ENCODE data around the gene DMRTB1.

The DMRTB1 gene

DNA sequence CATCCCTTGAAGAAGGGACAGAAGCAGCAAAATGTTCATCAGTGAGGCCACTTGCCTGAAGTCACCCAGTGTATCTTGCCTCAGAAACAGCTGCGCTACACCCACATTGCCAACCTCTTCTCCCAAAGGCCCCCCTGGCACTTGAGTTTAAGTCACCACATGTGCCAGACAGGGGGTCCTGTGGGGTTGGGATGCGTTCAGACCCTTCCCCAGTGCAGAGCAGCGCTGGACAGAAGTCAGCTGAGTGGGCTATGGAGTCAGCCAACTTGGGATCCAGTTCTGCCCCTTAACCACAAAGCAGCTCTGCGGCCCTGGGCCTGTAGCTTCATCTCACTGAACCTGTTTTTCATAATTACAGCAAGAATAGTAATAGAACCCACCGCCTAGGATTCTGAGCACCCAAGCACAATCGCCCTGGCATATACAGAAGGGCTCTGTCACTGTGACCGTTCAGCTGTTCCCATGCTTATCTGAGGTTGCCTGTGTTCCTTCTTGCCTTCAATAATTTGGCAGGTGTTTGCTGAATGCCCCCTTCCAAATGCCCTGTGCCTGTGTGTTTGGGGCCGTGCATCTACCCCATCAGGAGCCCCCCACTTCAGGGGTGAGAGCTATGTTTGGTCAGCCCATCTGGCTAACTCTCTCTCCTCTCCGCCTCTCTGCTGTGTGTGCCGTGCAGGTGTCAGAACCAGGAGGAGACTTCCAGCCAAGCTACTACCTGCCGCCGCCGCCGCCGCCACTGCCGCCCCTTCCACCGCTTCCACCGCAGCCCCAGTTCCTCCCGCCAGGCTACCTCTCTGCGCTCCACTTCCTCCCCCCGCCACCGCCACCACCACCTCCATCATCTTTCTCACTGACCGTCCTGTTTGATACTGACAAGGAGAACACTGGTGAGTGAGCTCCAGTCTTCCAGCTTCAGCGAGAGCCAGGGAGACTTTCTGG, 5.0 kb downstream of the DMRTB1 start:
- Histone ChIP-seq H3K4me3 (no peak overlapping the region), H4K20me1 (no peaks in the 10 kb centered on the region), H3K9ac (no peak overlapping the region), H3K9me3 (no peaks in the 10 kb centered on the region), H3K4me1 (peaks cover 11% of the 10 kb centered on the region), H3K36me3 (no peaks in the 10 kb centered on the region), H3K4me2 (no peak overlapping the region), H3K27ac (no peak overlapping the region), H3K27me3 (no peaks in the 10 kb centered on the region)
- no peak for TF ChIP-seq Cebpa-rat (IDR thresholded peaks at IDR 0.05)

DNA sequence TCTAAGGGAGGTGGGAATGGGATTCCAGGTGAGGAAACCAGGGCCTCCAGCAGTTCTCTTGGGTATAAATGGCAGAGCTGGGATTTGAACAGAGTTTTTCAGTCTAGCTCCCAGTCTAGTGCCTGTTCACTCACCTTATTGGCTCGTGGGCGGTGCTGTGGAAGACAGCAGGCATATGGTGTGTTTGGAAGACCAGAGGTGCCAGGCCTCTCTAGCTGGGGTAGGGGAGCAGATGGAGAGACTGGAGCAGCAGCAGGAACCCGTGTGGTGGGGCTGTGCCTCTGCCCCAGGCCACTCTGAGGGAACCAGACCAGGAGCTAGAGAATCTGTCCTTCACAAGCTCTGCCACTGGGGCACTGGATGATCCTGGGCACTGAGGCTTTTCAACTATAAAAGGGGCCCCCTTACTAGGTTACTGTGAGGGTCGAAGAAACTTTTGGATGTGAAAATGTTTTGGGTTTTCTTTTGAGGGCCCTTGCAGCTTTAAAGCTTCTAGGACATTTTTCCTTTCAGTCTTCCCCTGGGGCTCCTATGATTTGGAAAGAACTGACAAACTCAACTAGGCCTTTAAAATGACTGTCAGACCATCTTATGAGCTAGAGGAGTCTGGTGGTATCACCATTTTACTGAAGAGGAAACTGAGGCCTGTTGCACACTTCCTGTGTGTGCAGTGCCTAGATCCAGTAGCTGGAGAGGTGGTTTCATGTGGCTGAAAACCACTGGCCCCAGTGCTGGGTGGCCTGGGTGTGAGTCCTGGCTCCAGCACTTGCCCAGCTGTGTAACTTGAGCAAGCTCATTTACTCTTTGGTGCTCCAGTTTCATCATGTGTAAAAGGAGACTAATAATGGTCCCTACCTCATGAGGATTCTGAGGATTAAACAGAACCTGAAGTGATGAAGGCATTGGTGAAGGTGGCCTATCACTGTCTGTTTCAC, 6.1 kb downstream of the DMRTB1 start:
- H3K9me3 ChIP-seq: no peaks in the 10 kb centered on the region
- no peak overlapping the region for H3K27ac ChIP-seq
- H3K9ac ChIP-seq: no peak overlapping the region
- no peaks in the 10 kb centered on the region for H4K20me1 ChIP-seq
- H3K4me2 ChIP-seq: no peak overlapping the region
- peaks cover 11% of the 10 kb centered on the region for H3K4me1 ChIP-seq
- TF ChIP-seq Cebpa-rat (IDR thresholded peaks at IDR 0.05): no peak
- no peaks in the 10 kb centered on the region for H3K27me3 ChIP-seq
- no peak overlapping the region for H3K4me3 ChIP-seq
- no peaks in the 10 kb centered on the region for H3K36me3 ChIP-seq

GRCh38 chr1:53467391-53467790, 8.2 kb downstream of the DMRTB1 start:
- Histone ChIP-seq H3K9me3 (no peaks in the 10 kb centered on the region), H3K27me3 (no peaks in the 10 kb centered on the region), H3K4me1 (peaks cover 11% of the 10 kb centered on the region), H3K4me3 (no peak overlapping the region), H3K9ac (no peak overlapping the region), H3K4me2 (peak overlapping the region; percentile 21), H4K20me1 (no peaks in the 10 kb centered on the region), H3K36me3 (no peaks in the 10 kb centered on the region), H3K27ac (no peak overlapping the region)
- no peak for TF ChIP-seq Cebpa-rat (IDR thresholded peaks at IDR 0.05)

GRCh38 chr1:53468374-53468773, 9.2 kb downstream of the DMRTB1 start:
- no peak overlapping the region for H3K4me2 ChIP-seq
- no peaks in the 10 kb centered on the region for H3K36me3 ChIP-seq
- peaks cover 11% of the 10 kb centered on the region for H3K4me1 ChIP-seq
- no peak overlapping the region for H3K4me3 ChIP-seq
- H3K9me3 ChIP-seq: no peaks in the 10 kb centered on the region
- no peak for TF ChIP-seq Cebpa-rat (IDR thresholded peaks at IDR 0.05)
- no peaks in the 10 kb centered on the region for H4K20me1 ChIP-seq
- no peak overlapping the region for H3K9ac ChIP-seq
- no peaks in the 10 kb centered on the region for H3K27me3 ChIP-seq
- no peak overlapping the region for H3K27ac ChIP-seq

DNA sequence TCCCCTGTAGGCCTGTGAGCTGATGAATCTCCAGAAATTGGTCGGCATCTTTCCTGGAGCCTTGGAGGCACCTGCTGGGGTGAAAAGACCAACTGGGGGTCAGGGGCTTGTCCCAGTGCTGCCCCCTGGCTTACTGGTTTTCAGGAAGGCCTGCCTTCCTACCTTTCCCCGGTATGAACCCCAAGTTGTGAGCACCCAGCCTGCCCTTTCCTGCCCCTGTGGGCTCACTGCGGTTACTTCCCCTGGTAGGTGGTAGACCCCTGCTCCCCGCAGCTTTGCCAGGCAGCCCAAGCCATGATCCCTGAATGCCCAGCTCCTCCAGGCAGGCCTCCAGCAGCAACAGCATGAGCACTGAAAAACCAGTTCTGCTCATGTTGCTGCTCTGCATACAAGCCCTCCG, 10.2 kb downstream of the DMRTB1 start:
- H3K36me3 ChIP-seq: no peaks in the 10 kb centered on the region
- H3K9ac ChIP-seq: no peak overlapping the region
- TF ChIP-seq Cebpa-rat (IDR thresholded peaks at IDR 0.05): no peak

DNA sequence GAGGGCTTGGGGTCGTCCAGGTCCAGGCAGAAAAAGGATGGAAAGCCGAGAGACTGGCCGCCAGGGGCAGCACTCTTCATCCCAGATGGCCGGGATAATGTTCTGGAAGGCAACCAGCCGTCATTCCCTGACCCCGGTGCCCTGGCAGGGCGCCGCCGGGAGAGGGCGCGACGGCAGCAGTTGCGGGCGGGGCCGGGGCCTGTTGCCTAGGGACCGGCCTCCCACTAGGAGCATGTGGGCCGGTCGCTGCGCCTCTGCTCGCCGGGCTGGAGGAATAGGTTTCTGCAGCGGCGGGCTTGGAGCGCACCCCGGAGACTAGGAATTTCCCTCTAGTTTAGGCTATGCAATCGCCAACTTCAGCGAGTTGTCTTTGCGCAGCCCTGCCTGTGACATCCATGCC, 11.0 kb downstream of the DMRTB1 start:
- Histone ChIP-seq H3K36me3 (no peaks in the 10 kb centered on the region), H3K9me3 (no peaks in the 10 kb centered on the region), H3K4me3 (no peak overlapping the region), H3K27ac (no peak overlapping the region), H4K20me1 (no peaks in the 10 kb centered on the region), H3K9ac (no peak overlapping the region), H3K4me1 (peaks cover 11% of the 10 kb centered on the region), H3K4me2 (no peak overlapping the region), H3K27me3 (no peaks in the 10 kb centered on the region)
- no peak for TF ChIP-seq Cebpa-rat (IDR thresholded peaks at IDR 0.05)

More for the DNA sequence above, 10.2 kb downstream of the DMRTB1 start:
- H3K27ac ChIP-seq: no peak overlapping the region
- H4K20me1 ChIP-seq: no peaks in the 10 kb centered on the region
- no peaks in the 10 kb centered on the region for H3K9me3 ChIP-seq
- peaks cover 11% of the 10 kb centered on the region for H3K4me1 ChIP-seq
- no peaks in the 10 kb centered on the region for H3K27me3 ChIP-seq
- H3K4me3 ChIP-seq: no peak overlapping the region
- H3K4me2 ChIP-seq: no peak overlapping the region

- Histone ChIP-seq H3K27ac (no peak overlapping the region), H4K20me1 (no peaks in the 10 kb centered on the region), H3K4me2 (no peak overlapping the region), H3K27me3 (no peaks in the 10 kb centered on the region), H3K9ac (no peak overlapping the region), H3K36me3 (no peaks in the 10 kb centered on the region), H3K4me3 (no peak overlapping the region), H3K4me1 (peaks cover 11% of the 10 kb centered on the region), H3K9me3 (no peaks in the 10 kb centered on the region)
- no peak for TF ChIP-seq Cebpa-rat (IDR thresholded peaks at IDR 0.05)
Observed at GRCh38 chr1:53470584-53470983, 11.4 kb downstream of the DMRTB1 start.

GRCh38 chr1:53471000-53471399, 11.8 kb downstream of the DMRTB1 start:
- Histone ChIP-seq H3K4me2 (no peak overlapping the region), H3K9me3 (no peaks in the 10 kb centered on the region), H3K4me1 (peaks cover 11% of the 10 kb centered on the region), H3K9ac (no peak overlapping the region), H3K36me3 (no peaks in the 10 kb centered on the region), H3K4me3 (no peak overlapping the region), H3K27ac (no peak overlapping the region), H3K27me3 (no peaks in the 10 kb centered on the region), H4K20me1 (no peaks in the 10 kb centered on the region)
- no peak for TF ChIP-seq Cebpa-rat (IDR thresholded peaks at IDR 0.05)

GRCh38 chr1:53473463-53473862, 14.3 kb downstream of the DMRTB1 start:
- no peak overlapping the region for H3K4me3 ChIP-seq
- no peak overlapping the region for H3K9ac ChIP-seq
- TF ChIP-seq Cebpa-rat (IDR thresholded peaks at IDR 0.05): no peak
- H3K27me3 ChIP-seq: no peaks in the 10 kb centered on the region
- no peak overlapping the region for H3K27ac ChIP-seq
- peaks cover 11% of the 10 kb centered on the region for H3K4me1 ChIP-seq
- H3K36me3 ChIP-seq: no peaks in the 10 kb centered on the region
- no peaks in the 10 kb centered on the region for H3K9me3 ChIP-seq
- H3K4me2 ChIP-seq: no peak overlapping the region
- H4K20me1 ChIP-seq: no peaks in the 10 kb centered on the region

DNA sequence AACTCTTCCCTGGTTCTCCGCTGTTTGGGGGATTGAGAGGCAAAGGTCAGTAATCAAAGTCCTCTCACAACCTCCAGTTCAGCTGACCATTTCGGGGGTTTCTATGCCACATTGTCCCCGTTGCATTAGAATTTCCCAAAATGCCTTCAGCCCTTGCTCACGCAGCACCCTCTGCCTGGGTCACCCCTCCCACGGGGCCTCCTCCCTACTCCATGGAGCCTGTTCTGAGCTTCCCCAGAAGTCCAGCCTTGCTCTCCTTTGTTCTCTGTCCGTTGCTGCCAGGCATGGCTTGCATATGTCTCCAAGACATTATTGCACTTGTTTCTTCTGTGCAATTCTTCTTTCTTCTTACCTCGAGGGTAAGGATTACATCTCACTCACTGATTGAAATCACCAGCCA, 16.5 kb downstream of the DMRTB1 start:
- Histone ChIP-seq H3K9ac (no peak overlapping the region), H3K27ac (no peak overlapping the region), H3K4me1 (peaks cover 11% of the 10 kb centered on the region), H3K36me3 (no peaks in the 10 kb centered on the region), H3K27me3 (no peaks in the 10 kb centered on the region), H3K4me2 (no peak overlapping the region), H3K4me3 (no peak overlapping the region), H4K20me1 (no peaks in the 10 kb centered on the region), H3K9me3 (no peaks in the 10 kb centered on the region)
- no peak for TF ChIP-seq Cebpa-rat (IDR thresholded peaks at IDR 0.05)
